Endothelial cell of umbilical vein (primary cell): Measurements from ENCODE around the gene WDR26. TPM values are rescaled to one million over a fixed set of nuclear protein-coding genes. Genes with fewer than 3 reads are reported as not detected.
A peak's percentile ranks its signal among the peaks of the same experiment; 100 is the strongest.

Experiments
- BruUV-seq: library from RNA; stranded (reverse); fragments of 400-500 nt; replicated peaks from 2 replicates; lab custom pipeline; 2021; lab: Mats Ljungman, UMichigan
- CTCF ChIA-PET: fragments of 300-600, 350-600 bp; sonication (Branson Sonifier 250); formaldehyde crosslinking; loops from one replicate; lab custom pipeline; 2021; ENCODE audit warnings: antibody characterized with exemption, inconsistent platforms; lab: Charles Lee
- POLR2A ChIA-PET: fragments of 300-600, 350-600 bp; sonication (Branson Sonifier 250); formaldehyde crosslinking; loops from one replicate; lab custom pipeline; 2021; ENCODE audit warnings: antibody characterized with exemption, inconsistent platforms; lab: Charles Lee
- DNase-seq: peaks from one replicate; pipeline ENCODE4 v3.0.0-alpha.2; 2011; ENCODE audit warnings: low read depth, low spot score
- FAIRE-seq: peaks from 2 replicates; lab custom pipeline; 2011; peaks lifted over from hg19 to GRCh38; lab: Jason Lieb, UNC
- H2AFZ ChIP-seq: 2 replicates; pipeline ENCODE4 v1.6.0; 2012; ENCODE audit warnings: low read depth, low read length, control low read depth, inconsistent platforms
- H3K27ac ChIP-seq: 2 replicates; pipeline ENCODE4 v1.5.1; 2011; ENCODE audit warnings: low read depth, mild to moderate bottlenecking, control low read depth, low read length, moderate library complexity; ENCODE audit not compliant: insufficient read depth
- H3K27me3 ChIP-seq, 2 experiments: 2 replicates each; pipeline versions ENCODE4 v1.6.0 to v1.6.1; 2011; ENCODE audit warnings: low read length in 2 of 2, mixed read lengths in 1 of 2; ENCODE audit not compliant: control insufficient read depth in 2 of 2, insufficient read depth in 2 of 2
- H3K36me3 ChIP-seq, 2 experiments: 2 replicates in 1 of 2; 3 replicates in 1 of 2; pipeline ENCODE4 v1.5.1; 2011; ENCODE audit warnings: low read length in 2 of 2, mild to moderate bottlenecking in 1 of 2, moderate library complexity in 1 of 2; ENCODE audit not compliant: control insufficient read depth in 2 of 2, insufficient read depth in 2 of 2; ENCODE audit errors: extremely low read depth in 1 of 2
- H3K4me1 ChIP-seq: 3 replicates; pipeline ENCODE4 v1.5.1; 2011; ENCODE audit warnings: mild to moderate bottlenecking, low read length; ENCODE audit not compliant: control insufficient read depth, insufficient read depth; ENCODE audit errors: extremely low read depth
- H3K4me2 ChIP-seq: 2 replicates; pipeline ENCODE4 v1.6.1; 2011; ENCODE audit warnings: low read length, control low read depth, mixed read lengths; ENCODE audit not compliant: insufficient read depth
- H3K4me3 ChIP-seq, 3 experiments: fragments of 200-600 bp in 1 of 3; sonication (generic), shearing (Covaris generic) in 1 of 3; replicated peaks in 1 of 3; 2 replicates each; pipeline ENCODE4 v1.5.1; 2011 to 2016; ENCODE audit warnings: control low read depth in 3 of 3, low read length in 3 of 3, mild to moderate bottlenecking in 2 of 3, inconsistent platforms in 1 of 3, low read depth in 1 of 3, moderate library complexity in 1 of 3; ENCODE audit not compliant: insufficient read depth in 1 of 3
- H3K79me2 ChIP-seq: 2 replicates; pipeline ENCODE4 v1.6.0; 2012; ENCODE audit warnings: low read length, inconsistent platforms; ENCODE audit not compliant: control insufficient read depth, insufficient read depth
- H3K9ac ChIP-seq: replicated peaks from 2 replicates; pipeline ENCODE3; 2011; ENCODE audit warnings: low read length, control low read depth; ENCODE audit not compliant: insufficient read depth; ENCODE audit errors: extremely low read depth
- H3K9me1 ChIP-seq: replicated peaks from 3 replicates; pipeline ENCODE4 v1.6.0; 2011; ENCODE audit warnings: mild to moderate bottlenecking, low read length; ENCODE audit not compliant: control insufficient read depth, insufficient read depth; ENCODE audit errors: extremely low read depth
- H3K9me3 ChIP-seq: replicated peaks from 2 replicates; pipeline ENCODE4 v1.5.1; 2012; ENCODE audit warnings: low read length, inconsistent platforms; ENCODE audit not compliant: control insufficient read depth, insufficient read depth
- H4K20me1 ChIP-seq: replicated peaks from 2 replicates; pipeline ENCODE3; 2011; ENCODE audit warnings: mild to moderate bottlenecking, low read length; ENCODE audit not compliant: control insufficient read depth, insufficient read depth; ENCODE audit errors: extremely low read depth
- EZH2 ChIP-seq: IDR thresholded peaks from 2 replicates; pipeline ENCODE4 v1.6.1; 2012; ENCODE audit warnings: borderline replicate concordance, low read depth, mild to moderate bottlenecking, moderate library complexity, low read length, inconsistent platforms; ENCODE audit not compliant: severe bottlenecking
- FOS ChIP-seq: IDR thresholded peaks from 2 replicates; pipeline ENCODE4 v1.6.1; 2011; ENCODE audit warnings: mild to moderate bottlenecking, low read length, moderate library complexity, borderline replicate concordance; ENCODE audit not compliant: insufficient read depth
- GATA2 ChIP-seq: IDR thresholded peaks from 2 replicates; pipeline ENCODE4 v1.7.0; 2011; ENCODE audit warnings: low read depth, mild to moderate bottlenecking, moderate library complexity, mixed read lengths, low read length; ENCODE audit not compliant: insufficient read length, insufficient read depth
- JUN ChIP-seq: IDR thresholded peaks from 2 replicates; pipeline ENCODE4 v1.6.1; 2011; ENCODE audit warnings: borderline replicate concordance, low read depth; ENCODE audit not compliant: insufficient read length, insufficient read depth
- MYC ChIP-seq: IDR thresholded peaks from one replicate; pipeline ENCODE4 v1.6.1; 2011; ENCODE audit warnings: mild to moderate bottlenecking, low read depth, low read length
- POLR2A ChIP-seq: IDR thresholded peaks from 2 replicates; pipeline ENCODE4 v1.6.1; 2012; ENCODE audit warnings: low read depth, mild to moderate bottlenecking, control low read depth, low read length
- POLR2AphosphoS5 ChIP-seq: IDR thresholded peaks from 2 replicates; pipeline ENCODE4 v1.6.1; 2012; ENCODE audit warnings: low read depth, mild to moderate bottlenecking, control low read depth, low read length, moderate library complexity; ENCODE audit not compliant: insufficient read depth
- dilution Hi-C: fragments of 300-500 bp; cut with MboI; formaldehyde crosslinking; loops from one replicate; pipeline ENCODE4 v1.15.0; 2019; ENCODE audit warnings: low sequenced_read_pairs; ENCODE audit not compliant: extremely low pct_ligation_motif_present
- intact Hi-C: fragments of 100-400 bp; cut with micrococcal nuclease; formaldehyde crosslinking; loops from one replicate; pipeline ENCODE4 v1.10.0; 2022
- polyA plus RNA-seq, 4 experiments: library from polyadenylated mRNA; depleted of rRNA in 3 of 4; stranded (reverse) in 3 of 4; unstranded in 1 of 4; fragments of >200 nt; gene quantifications; 2 replicates each; pipeline versions ENCODE4 v1.2.1 to v1.2.3, GENCODE V29; 2011 to 2012; ENCODE audit warnings: missing spikeins in 1 of 4
- total RNA-seq: library from RNA; stranded (reverse); gene quantifications from 2 replicates; pipeline ENCODE4 v1.2.3, GENCODE V29; 2021
- TF ChIP-seq, protein P1 (sequence below): IDR thresholded peaks from 2 replicates; pipeline ENCODE4 v1.6.1; 2011; ENCODE audit not compliant: insufficient read depth, insufficient read length
- TF ChIP-seq, protein P2 (sequence below), 2 donors: IDR thresholded peaks; 1 replicate in 1 of 2; 2 replicates in 1 of 2; pipeline ENCODE4 v1.5.1; 2011; ENCODE audit warnings: low read length in 2 of 2, mild to moderate bottlenecking in 2 of 2, moderate library complexity in 2 of 2, control low read depth in 1 of 2, inconsistent platforms in 1 of 2, low read depth in 1 of 2; ENCODE audit not compliant: insufficient read depth in 1 of 2; ENCODE audit errors: extremely low read depth in 1 of 2

The WDR26 gene
- total and polyA plus RNA-seq, 2 donors (not counting 3 experiments of a cell fraction or from before 2014, with no cell fraction given): 26.7 to 92.4 TPM

DNA sequence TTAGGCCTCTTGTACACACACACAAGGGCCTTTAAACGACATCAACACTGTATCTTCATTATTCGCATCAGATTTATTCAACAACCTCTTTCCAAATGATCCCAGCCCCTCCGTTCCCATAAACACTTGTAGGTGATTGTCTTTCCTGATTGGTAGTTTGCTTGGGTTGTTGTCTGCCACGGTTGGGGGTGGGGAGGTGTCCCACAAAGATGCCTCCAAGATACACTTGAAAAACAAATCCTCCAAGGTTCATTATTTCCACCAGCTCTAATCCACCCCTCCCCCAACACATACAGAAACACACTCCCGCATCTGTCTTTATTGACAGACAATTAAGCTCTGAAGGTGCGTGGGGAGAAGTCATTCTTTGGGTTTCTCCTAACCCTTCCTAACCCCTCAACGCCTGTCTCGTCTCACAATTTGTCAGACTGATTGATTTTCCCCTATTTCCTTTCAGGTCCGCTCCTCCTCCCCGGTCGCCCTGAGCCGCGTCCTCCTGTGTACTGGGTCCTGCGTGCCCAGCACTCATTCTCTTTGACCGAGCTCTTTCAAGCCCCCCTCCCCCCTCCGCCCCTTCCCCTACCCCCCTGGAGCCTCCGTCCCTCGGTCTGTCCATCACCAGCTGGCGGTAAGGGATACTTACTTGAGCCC, 1.4 kb downstream of the WDR26 start:
- H2AFZ ChIP-seq: no peak overlapping the region
- peak overlapping the region; percentile 69 for H3K27ac ChIP-seq
- ChIA-PET POLR2A (interaction anchor here (0.5 to 1.5 kb wide), 5 partner anchors 24 to 70 kb away, joined by 3 to 6 read pairs (median 3); no protein-coding TSS in a partner anchor), CTCF (interaction anchor here (0.5 to 7.4 kb wide), 3 partner anchors 24 to 695 kb away, joined by 4 to 92 read pairs (median 4); no protein-coding TSS in a partner anchor)
- FAIRE-seq (peak; percentile 40), DNase-seq (peak; percentile 59)
- H3K4me2 ChIP-seq: peak overlapping the region; percentile 97
- H3K4me3 ChIP-seq: peak overlapping the region; percentile 24 to 100 (median 88)
- H3K27me3 ChIP-seq: no peaks in the 10 kb centered on the region
- dilution Hi-C loops: no loop called here
- H4K20me1 ChIP-seq: no peaks in the 10 kb centered on the region
- H3K9ac ChIP-seq: peak overlapping the region; percentile 61
- intact Hi-C loops: loop anchor here (1.0 to 5.0 kb wide), 4 partner anchors 24 to 726 kb away; partner anchors contain the start of gene CNIH4
- H3K36me3 ChIP-seq: peaks cover 0 to 7% of the 10 kb centered on the region in 2 experiments
- peaks cover 41% of the 10 kb centered on the region for H3K4me1 ChIP-seq
- BruUV-seq: no TSS peak
- no peaks in the 10 kb centered on the region for H3K9me1 ChIP-seq
- TF ChIP-seq EZH2: no peak
- no peak for TF ChIP-seq MYC
- TF ChIP-seq JUN: no peak
- TF ChIP-seq, protein P1, sequence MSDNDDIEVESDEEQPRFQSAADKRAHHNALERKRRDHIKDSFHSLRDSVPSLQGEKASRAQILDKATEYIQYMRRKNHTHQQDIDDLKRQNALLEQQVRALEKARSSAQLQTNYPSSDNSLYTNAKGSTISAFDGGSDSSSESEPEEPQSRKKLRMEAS: no peak
- no peak for TF ChIP-seq GATA2
- TF ChIP-seq POLR2A: no peak
- no peak for TF ChIP-seq POLR2AphosphoS5
- no peak for TF ChIP-seq FOS
- TF ChIP-seq, protein P2, sequence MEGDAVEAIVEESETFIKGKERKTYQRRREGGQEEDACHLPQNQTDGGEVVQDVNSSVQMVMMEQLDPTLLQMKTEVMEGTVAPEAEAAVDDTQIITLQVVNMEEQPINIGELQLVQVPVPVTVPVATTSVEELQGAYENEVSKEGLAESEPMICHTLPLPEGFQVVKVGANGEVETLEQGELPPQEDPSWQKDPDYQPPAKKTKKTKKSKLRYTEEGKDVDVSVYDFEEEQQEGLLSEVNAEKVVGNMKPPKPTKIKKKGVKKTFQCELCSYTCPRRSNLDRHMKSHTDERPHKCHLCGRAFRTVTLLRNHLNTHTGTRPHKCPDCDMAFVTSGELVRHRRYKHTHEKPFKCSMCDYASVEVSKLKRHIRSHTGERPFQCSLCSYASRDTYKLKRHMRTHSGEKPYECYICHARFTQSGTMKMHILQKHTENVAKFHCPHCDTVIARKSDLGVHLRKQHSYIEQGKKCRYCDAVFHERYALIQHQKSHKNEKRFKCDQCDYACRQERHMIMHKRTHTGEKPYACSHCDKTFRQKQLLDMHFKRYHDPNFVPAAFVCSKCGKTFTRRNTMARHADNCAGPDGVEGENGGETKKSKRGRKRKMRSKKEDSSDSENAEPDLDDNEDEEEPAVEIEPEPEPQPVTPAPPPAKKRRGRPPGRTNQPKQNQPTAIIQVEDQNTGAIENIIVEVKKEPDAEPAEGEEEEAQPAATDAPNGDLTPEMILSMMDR (IDR thresholded peaks at IDR 0.05; ENCODE audit: extremely low read depth in 1 of 2, insufficient read depth in 1 of 2, low read depth in 1 of 2, low read length in 2 of 2): no peak
- no peaks in the 10 kb centered on the region for H3K9me3 ChIP-seq
- peaks cover 56% of the 10 kb centered on the region for H3K79me2 ChIP-seq
